HG03575 (cell line): ENCODE data around the gene MMD2.

Experiments
- ATAC-seq: cut with Tn5 transposase; IDR thresholded peaks from one replicate; pipeline ENCODE4 v1.9.1; 2021; ENCODE audit not compliant: unreplicated experiment, insufficient number of reproducible peaks, low FRiP score; ENCODE audit errors: extremely low read depth

MMD2 gene

GRCh38 chr7:4960363-4960762, 1.4 kb upstream of the MMD2 start:
- no peak for ATAC-seq

- no peak for ATAC-seq
These were observed 906 bp upstream of the MMD2 start for GRCh38 chr7:4959893-4960292.

- no peak for ATAC-seq
These were observed 319 bp upstream of the MMD2 start for GRCh38 chr7:4959306-4959705.

DNA sequence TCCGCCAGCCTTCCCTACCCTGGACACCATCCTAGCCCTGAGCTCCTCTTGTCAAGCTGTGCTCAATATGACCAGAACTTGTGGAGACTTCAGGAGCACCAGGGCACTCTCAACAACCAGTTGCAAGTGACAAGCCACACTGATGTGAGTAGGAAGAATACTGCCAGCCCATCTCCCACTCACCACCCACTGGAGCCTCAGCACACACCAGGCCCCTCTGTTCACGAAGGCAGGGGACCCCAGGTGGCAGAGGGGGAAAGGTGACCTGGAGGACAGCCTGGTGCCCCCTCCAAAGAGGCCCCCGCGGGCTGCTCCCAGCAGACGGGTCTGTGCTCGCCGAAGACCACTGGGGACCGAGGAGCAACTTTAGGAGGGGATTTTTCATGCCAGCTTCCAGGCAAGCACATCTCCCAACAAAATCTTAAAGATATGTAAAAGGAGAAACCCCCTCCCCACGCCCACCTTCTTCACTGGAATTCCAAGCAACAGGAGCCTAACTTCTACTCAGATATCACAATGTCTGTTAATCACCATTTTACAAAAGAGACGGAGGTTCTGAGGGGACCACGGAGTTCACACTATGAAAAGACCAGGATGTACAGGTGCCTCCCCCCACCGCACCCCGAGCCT, 1.0 kb downstream of the MMD2 start:
- no peak for ATAC-seq

GRCh38 chr7:4951903-4952636, 6.9 kb downstream of the MMD2 start:
- ATAC-seq, result no peak

DNA sequence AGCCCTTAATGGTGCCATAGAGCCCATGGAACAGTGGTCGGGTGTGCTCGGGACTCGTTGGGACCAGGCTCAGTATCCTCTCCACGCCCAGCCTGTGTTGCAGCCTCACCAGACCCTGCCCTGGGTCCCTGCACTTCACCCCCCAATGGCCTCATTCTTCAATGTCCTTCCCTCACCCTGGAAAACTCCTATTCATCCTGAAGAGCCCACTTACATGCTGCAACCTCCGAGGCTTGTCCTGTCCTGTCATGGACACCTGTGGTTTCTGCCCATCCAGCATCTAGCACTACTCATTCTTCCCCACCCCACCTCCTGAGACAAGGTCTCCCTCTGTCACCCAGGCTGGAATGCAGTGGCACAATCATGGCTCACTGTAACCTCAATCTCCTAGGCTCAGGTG, 7.7 kb downstream of the MMD2 start:
- ATAC-seq, result no peak

- ATAC-seq, result no peak
These were observed 10.6 kb downstream of the MMD2 start for GRCh38 chr7:4948402-4948801.

DNA sequence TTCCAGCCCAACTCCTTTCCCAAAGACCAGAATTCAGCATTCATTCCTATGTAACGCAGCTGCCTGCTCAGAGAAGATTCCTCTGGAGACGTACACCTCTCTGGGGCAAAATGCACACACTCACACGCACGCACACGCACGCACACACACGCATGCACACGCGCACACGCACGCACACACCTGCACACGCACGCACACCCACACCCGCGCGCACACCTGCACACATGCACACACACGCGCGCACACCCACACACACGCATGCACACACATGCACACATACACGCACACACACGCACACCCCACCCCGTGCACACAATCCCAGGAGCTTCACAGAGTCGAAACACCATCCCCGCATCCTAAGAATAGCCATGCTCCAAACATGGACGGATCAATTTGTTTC, 13.0 kb downstream of the MMD2 start:
- ATAC-seq, result no peak

- ATAC-seq, result no peak
These were observed 14.0 kb downstream of the MMD2 start for GRCh38 chr7:4944939-4945338.

GRCh38 chr7:4943297-4943696, 15.7 kb downstream of the MMD2 start:
- no peak for ATAC-seq

- ATAC-seq, result no peak
These were observed 18.8 kb downstream of the MMD2 start for GRCh38 chr7:4939971-4940728.

DNA sequence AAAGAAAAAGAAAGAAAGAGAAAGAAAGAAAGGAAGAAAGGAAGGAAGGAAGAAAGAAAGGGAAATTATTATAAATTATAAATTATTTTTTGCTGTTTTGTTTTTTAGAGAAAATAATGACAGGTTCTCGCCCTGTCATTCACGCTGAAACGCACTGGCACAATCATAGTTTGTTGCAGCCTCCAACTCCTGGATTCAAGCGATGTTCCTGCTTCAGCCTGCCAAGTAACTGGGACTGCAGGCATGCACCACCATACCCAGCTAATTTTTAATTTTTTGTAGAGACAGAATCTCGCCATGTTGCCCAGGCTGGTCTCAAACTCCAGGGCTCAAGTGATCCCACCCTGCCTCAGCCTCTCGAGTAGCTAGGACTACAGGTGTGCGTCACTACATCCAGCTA, 21.6 kb downstream of the MMD2 start:
- no peak for ATAC-seq

DNA sequence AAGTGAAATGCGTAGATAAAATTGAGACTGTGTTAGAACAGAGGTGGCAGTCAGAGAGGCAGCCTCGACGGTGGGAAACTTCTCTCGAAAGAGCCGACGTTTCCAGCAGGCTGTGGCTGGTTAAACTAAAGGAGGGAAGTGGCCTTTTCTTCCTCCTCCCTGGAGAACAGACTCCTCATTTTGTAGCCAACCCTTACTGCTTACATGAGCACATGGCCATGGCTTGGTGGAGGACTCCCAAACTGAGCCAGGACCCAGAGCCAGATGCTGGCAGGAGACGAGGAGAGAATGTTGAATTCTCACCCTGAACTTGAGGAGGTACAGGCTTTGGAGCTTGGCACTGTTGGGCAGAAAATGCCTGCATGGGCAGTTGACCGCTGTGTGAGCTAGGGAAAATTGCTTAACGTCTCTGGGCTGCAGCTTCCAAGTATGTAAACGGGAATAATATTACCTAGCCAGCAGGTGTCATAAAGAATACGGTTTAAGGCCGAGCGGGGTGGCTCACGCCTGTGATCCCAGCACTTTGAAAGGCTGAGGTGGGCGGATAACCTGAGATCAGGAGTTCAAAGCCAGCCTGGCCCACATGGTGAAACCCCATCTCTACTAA, 24.5 kb downstream of the MMD2 start:
- no peak for ATAC-seq

DNA sequence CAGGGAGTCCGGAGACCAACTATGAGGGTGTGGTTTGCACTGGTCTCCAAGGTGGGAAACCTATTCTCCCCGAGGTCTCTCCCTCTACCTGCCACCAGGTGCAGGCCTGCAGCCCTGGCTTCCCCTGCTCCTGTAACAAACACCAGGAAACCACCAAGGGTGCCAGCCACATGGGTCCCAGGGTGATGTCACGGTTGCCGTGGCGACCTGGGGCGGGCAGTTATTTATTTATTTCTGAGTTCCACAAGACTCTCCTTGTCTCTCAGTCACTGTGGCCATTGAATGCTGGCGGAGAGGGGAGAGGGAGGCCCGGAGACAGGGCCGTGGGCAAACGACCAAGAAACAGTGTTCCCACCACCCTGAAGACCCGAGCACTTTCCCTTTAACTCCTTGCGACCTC, 27.0 kb downstream of the MMD2 start:
- ATAC-seq, result no peak

GRCh38 chr7:4929005-4929404, 30.0 kb downstream of the MMD2 start:
- no peak for ATAC-seq

- ATAC-seq, result no peak
These were observed 30.5 kb downstream of the MMD2 start for GRCh38 chr7:4928445-4928844.

DNA sequence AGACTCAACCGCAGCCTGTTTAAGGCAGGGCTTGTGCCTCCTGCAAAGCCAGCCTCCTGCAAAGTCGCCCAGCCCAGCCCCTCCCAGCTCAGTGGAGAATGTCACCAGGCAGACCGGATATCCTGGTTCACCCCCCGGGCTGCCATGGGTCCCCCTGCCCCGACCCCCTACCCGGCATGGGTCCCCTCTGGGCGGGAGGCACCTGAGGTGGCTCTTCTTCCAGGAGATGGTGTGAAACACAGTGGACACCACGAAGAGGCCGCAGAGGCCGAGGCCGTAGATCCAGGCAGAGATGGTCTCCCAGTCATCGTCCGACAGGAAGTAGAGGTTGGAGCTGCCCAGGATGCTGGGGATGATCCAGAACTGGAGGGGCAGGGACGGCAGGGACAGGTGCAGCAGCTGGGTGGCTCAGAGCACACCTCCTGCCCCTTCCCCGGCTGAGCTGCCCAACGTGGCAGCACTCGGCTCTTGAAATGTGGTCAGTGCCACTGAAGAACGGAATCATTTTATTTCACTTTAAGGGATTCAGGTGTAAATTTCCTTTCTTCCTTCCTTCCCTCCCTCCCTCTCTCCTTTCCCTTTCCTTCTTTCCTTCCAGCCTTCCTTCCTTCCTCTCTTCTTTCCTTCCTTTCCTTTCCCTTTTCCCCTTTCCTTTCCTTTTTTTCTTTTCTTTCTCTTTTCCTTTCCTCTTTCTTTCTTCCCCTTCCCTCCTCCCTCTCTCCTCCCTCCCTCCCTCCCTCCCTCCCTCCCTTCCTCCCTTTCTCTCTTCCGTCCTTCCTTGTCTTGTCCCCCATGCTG, 38.8 kb downstream of the MMD2 start:
- ATAC-seq, result no peak

DNA sequence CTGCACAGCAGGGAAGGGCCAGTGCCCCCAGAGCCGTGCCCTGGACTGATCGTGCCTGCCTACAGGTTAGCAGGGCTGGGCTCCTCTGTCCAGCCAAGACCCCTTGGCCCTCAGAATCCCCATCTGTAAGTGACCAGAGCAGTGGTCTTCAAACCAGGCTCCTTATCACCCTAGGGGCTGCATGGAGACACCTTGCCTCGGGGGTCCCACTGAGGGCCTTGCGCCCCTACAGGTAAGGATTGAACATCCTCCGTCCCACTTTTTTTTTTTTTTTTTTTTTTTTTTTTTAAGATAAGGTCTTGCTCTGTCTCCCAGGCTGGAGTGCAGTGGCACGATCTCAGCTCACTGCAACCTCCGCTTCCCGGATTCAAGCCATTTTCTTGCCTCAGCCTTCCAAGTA, 42.9 kb downstream of the MMD2 start:
- no peak for ATAC-seq
